RWPE1 (cell line): ENCODE measurements around the gene HEG1.

Source experiments
- CTCF ChIA-PET: fragments of 350-600 bp; sonication (Branson Sonifier 250); formaldehyde crosslinking; extraction: SDS; loops from one replicate; lab custom pipeline; 2021; lab: Yijun Ruan, JAX
- POLR2A ChIA-PET: fragments of 400-600 bp; formaldehyde crosslinking; extraction: SDS; loops from one replicate; lab custom pipeline; 2020; ENCODE audit warnings: antibody characterized with exemption; ENCODE audit not compliant: low non-redundant PET; lab: Yijun Ruan, JAX
- DNase-seq: peaks from one replicate; pipeline ENCODE4 v3.0.0; 2012; ENCODE audit warnings: low spot score
- H3K27ac ChIP-seq: fragments of 450-650 bp; 2 replicates; pipeline ENCODE4 v1.5.1; 2017
- TF ChIP-seq, protein P1 (sequence below): fragments of 450-650 bp; conservative IDR thresholded peaks from 2 replicates; pipeline ENCODE4 v1.5.1; 2017; ENCODE audit warnings: low read depth, mild to moderate bottlenecking

Gene HEG1

DNA sequence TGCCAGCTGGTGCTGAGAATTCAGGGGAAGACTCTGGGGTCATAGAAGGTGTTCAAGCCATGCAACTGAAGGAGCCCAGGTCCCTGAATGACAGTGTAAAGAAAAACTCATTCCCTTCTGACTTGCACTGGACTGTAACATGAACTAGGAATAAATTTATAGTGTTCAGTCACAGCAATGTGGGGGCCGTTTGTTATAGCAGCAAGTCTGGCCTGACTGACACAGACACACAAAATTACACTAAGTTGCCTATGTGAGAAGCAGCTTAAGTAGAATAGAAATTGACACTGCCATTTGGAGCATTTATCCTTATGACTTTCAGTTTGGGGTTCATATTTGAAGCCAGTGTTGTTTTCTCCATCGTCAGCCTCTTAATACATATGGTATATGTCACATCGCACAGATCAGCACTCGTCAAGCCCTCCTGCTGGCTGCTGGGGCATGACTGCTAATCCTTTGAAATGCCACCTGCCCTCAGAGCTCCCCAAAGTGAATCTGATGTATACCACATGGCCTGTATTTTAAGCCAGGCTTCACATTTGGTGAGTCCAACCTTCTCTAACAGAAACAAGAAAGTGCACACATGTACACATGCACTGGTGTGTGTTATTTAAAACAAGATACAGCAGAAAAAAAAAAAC lies 17.1 kb upstream of the HEG1 start:
- no peak overlapping the region for H3K27ac ChIP-seq
- no peak for DNase-seq
- CTCF ChIA-PET, result no interaction called here
- POLR2A ChIA-PET, result no interaction called here
- TF ChIP-seq, protein P1, sequence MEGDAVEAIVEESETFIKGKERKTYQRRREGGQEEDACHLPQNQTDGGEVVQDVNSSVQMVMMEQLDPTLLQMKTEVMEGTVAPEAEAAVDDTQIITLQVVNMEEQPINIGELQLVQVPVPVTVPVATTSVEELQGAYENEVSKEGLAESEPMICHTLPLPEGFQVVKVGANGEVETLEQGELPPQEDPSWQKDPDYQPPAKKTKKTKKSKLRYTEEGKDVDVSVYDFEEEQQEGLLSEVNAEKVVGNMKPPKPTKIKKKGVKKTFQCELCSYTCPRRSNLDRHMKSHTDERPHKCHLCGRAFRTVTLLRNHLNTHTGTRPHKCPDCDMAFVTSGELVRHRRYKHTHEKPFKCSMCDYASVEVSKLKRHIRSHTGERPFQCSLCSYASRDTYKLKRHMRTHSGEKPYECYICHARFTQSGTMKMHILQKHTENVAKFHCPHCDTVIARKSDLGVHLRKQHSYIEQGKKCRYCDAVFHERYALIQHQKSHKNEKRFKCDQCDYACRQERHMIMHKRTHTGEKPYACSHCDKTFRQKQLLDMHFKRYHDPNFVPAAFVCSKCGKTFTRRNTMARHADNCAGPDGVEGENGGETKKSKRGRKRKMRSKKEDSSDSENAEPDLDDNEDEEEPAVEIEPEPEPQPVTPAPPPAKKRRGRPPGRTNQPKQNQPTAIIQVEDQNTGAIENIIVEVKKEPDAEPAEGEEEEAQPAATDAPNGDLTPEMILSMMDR, result no peak

DNA sequence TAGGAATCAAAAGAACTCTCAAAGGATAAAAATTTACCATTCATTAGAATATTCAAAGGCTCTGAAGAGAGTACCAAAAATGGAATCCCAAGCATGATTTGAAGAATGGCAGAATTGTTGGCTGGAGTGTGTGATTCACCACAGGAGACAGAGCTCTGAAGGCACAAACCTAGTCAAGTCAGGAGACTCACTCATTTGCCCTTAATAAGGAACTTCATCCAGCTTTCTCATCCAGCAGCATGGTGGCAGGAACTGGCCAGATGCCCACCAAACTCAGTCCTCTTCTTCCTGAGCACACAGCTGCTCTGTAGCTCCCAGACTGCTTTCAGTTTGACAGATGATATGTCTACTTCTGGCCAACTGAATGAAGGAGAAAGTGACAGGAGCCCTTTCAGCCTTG lies 16.5 kb upstream of the HEG1 start:
- DNase-seq, result no peak
- POLR2A ChIA-PET, result no interaction called here
- TF ChIP-seq, protein P1, result no peak
- CTCF ChIA-PET, result no interaction called here
- no peak overlapping the region for H3K27ac ChIP-seq

DNA sequence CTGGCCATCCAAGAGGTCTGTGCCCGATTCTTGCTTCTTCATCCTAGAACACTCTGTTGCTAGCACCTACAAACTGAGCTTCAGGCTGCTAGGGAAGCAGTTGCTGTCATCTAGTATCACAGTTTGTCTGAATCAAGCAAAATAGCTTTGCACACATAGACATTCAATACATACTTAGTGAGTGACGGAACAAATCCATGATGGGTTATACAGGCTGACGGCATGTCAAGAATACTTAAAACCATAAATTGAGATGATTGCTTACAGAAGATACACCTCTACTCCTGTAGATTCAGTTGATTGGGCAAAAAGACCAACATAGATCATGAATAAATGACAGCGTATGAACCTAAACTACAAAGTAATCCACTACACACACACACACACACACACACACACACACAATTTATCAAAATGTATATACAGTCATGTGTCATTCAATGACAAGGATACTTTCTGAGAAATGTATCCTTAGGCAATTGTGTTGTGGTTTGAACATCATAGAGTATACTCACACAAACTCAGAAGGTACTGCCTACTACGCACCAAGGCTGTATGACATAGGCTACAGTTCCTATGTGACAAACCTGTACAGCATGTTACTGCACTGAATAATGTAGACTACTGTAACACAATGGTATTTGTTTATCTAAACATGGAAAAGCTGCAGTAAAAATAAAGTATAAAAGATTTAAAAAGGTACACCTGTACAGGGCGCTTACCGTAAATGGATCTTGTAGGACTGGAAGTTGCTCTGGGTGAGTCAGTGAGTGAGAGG lies 14.4 kb upstream of the HEG1 start:
- ChIA-PET CTCF (no interaction called here), POLR2A (no interaction called here)
- TF ChIP-seq, protein P1, result no peak
- H3K27ac ChIP-seq, result no peak overlapping the region
- no peak for DNase-seq

DNA sequence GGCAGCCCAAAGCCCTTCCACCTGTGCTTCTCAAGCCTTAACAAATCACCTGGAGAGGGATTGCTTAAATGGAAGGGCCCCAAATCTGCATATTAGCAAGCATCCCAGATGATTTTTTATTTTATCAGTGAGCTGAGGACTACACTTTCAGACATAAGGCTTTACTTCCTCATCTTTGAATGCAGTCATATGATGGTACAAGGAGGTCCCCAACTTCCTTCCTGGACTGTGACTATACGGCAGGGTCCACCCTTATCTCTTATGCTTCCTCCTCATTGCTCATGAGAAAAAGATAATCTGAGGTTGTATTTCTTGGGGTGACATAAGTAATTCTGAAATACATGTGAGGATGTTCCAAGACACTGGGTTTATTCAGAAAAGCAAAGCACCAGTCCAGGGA lies 13.7 kb upstream of the HEG1 start:
- TF ChIP-seq, protein P1, result no peak
- CTCF ChIA-PET, result no interaction called here
- no peak overlapping the region for H3K27ac ChIP-seq
- POLR2A ChIA-PET, result no interaction called here
- no peak for DNase-seq

DNA sequence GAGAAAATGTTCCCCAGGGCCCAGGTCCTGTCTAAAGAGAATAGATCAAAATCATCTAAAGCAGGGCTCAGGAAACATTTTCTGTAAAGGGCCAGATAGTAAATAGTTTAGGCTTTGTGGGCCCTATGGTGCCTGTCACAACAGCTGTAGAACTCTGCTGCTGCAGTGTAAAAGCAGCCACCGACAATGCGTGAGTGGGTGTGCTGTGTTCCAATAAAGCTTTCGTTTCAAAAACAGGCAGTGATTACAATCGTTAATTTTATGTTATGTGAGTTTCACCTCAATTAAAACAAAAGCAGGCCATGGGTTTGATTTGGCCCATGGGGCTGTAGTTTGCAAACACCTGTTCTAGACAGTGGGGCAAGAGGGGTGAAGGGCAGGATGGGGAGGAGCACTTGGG lies 12.5 kb upstream of the HEG1 start:
- CTCF ChIA-PET, result no interaction called here
- TF ChIP-seq, protein P1, result no peak
- POLR2A ChIA-PET, result no interaction called here
- no peak for DNase-seq
- no peak overlapping the region for H3K27ac ChIP-seq

DNA sequence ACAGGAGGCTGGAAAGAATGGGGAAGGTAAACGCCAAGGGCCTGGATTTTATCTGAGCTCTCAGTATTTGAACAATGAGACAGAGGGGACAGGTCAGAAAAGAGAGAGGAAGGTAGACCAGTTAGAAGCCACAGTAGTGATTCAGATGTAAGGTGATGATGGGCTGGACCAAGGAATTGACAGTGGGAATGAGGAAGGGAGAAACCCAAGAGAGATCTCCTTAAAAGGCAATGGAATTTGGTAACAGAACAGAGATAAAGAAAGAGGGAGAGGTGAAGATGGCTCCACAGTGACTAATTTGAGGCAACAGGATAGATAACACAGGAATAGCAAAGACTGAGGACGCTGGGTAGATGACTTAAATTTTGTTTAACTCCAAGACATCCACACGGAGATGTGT lies 11.4 kb upstream of the HEG1 start:
- H3K27ac ChIP-seq, result no peak overlapping the region
- no peak for DNase-seq
- POLR2A ChIA-PET, result no interaction called here
- CTCF ChIA-PET, result no interaction called here
- TF ChIP-seq, protein P1, result no peak
